Ovary (tissue), 10 donors: Measurements from ENCODE around the gene OPN1MW2. TPM values are rescaled to one million over a fixed set of nuclear protein-coding genes. Genes with fewer than 3 reads are reported as not detected.
"Not testable (repeated sequence)": the region's sequence is repeated elsewhere in the genome, so short reads cannot be mapped to it uniquely, and the experiment has no call there.

Experiments
- DNase-seq, 5 donors: peaks; one replicate each; pipeline ENCODE4 v3.0.0-alpha.2; 2019 to 2020
- H3K27ac ChIP-seq, 2 donors: fragments of 200-600 bp; one replicate each; pipeline versions ENCODE4 v1.5.1 to v1.8.0; 2019 to 2022
- H3K27me3 ChIP-seq: fragments of 200-600 bp; one replicate; pipeline ENCODE4 v1.8.0; 2022
- H3K36me3 ChIP-seq: fragments of 200-600 bp; sonication (generic); one replicate; pipeline ENCODE4 v1.5.1; 2019
- H3K4me1 ChIP-seq: one replicate; pipeline ENCODE4 v1.8.1; 2013; ENCODE audit warnings: mild to moderate bottlenecking, moderate library complexity; ENCODE audit not compliant: insufficient read depth
- H3K4me3 ChIP-seq: fragments of 200-600 bp; sonication (generic); one replicate; pipeline ENCODE4 v1.5.1; 2017
- H3K9me3 ChIP-seq, 2 donors: fragments of 200-600 bp in 1 of 2; sonication (generic) in 1 of 2; one replicate each; pipeline versions ENCODE4 v1.5.1 to v1.8.1; 2013 to 2019; ENCODE audit warnings: mild to moderate bottlenecking in 1 of 2, moderate library complexity in 1 of 2
- WGBS, 3 donors: extraction: QIAGEN DNeasy Blood & Tissue Kit in 1 of 3; methylation state at CpG; one replicate each; pipeline versions ENCODE4 v1.1.5 to v1.1.7; 2013 to 2017; 5-methylcytosine and 5-hydroxymethylcytosine counted together
- intact Hi-C, 4 donors: fragments of 100-400 bp; cut with DNase I; formaldehyde crosslinking; loops; one replicate each; pipeline versions ENCODE4 v1.11.0 to v1.15.1; 2022 to 2023
- long read RNA-seq, 3 donors: library from polyadenylated mRNA in 2 of 3; unstranded in 2 of 3; transcript quantifications; one replicate each; pipeline ENCODE4 v2.0.0 and lab custom pipeline, GENCODE V29; 2021 to 2026
- polyA plus RNA-seq, 2 donors: library from polyadenylated mRNA; stranded (reverse); fragments of 200-250 nt in 1 of 2; fragments of 350-450 nt in 1 of 2; fragmentation: Illumina TruSeq in 1 of 2; extraction: RNeasy Lipid Tissue Mini Kit (QIAGEN cat#74804) in 1 of 2; gene quantifications; one replicate each; pipeline ENCODE4 v1.2.3, GENCODE V29; 2013 to 2014
- total RNA-seq, 7 donors: library from RNA; depleted of rRNA in 2 of 7; stranded (reverse); fragments of >200 nt in 2 of 7; fragmentation: NEBNext Ultra II Directional in 3 of 7; extraction: Animal tissue kit (Norgen Biotek cat#: 25700) in 3 of 7; gene quantifications; one replicate each; pipeline versions ENCODE4 v1.1.0 to v1.2.4, GENCODE V29; 2016 to 2023
- donor health status: DM: no; HTN: no; CAD: no; lungs with moderate emphysema.
- donor health status: DM: no; HTN: no; CAD: no.
- donor health status: Bipolar disorder and iron deficiency.
- donor health status: DM: yes; HTN: yes; CAD: no.
- donor health status: DM: no; HTN: no; CAD: no.
- donor health status: DM: yes; HTN: yes; CAD: no.

OPN1MW2 gene
- not detected for total RNA-seq
- polyA plus RNA-seq: not detected
- long read RNA-seq, donor 1: 0 reads
- long read RNA-seq, donor 2: 0 reads
- long read RNA-seq, donor 3: 0 reads

- H3K27me3 ChIP-seq, H3K27ac ChIP-seq, H3K36me3 ChIP-seq, H3K4me1 ChIP-seq, H3K4me3 ChIP-seq, intact Hi-C loops, DNase-seq, H3K9me3 ChIP-seq: not testable (repeated sequence)
- WGBS, 3 donors: no CpG with 5 or more reads among the region's 16 CpGs
Observed at GRCh38 chrX:154219456-154219855, at the start of gene OPN1MW2. Gene OPN1MW2 (plus strand): TSS chrX:154219756. CDS start chrX:154219816, 60 bp downstream.

GRCh38 chrX:154172535-154172943, 47.0 kb upstream of the OPN1MW2 start:
- H3K4me3 ChIP-seq, H3K27ac ChIP-seq, H3K27me3 ChIP-seq, DNase-seq, H3K36me3 ChIP-seq, H3K9me3 ChIP-seq, intact Hi-C loops, H3K4me1 ChIP-seq: not testable (repeated sequence)
- WGBS, 3 donors: no CpG with 5 or more reads among the region's 11 CpGs

- intact Hi-C loops, H3K4me3 ChIP-seq, H3K27ac ChIP-seq, H3K27me3 ChIP-seq, H3K9me3 ChIP-seq, DNase-seq, H3K36me3 ChIP-seq, H3K4me1 ChIP-seq: not testable (repeated sequence)
- WGBS, 3 donors: no CpG with 5 or more reads among the region's 10 CpGs
Observed at GRCh38 chrX:154174356-154174755, 45.2 kb upstream of the OPN1MW2 start.

- H3K4me1 ChIP-seq, H3K9me3 ChIP-seq, H3K36me3 ChIP-seq, H3K27me3 ChIP-seq, H3K27ac ChIP-seq, intact Hi-C loops, DNase-seq, H3K4me3 ChIP-seq: not testable (repeated sequence)
- no CpG with 5 or more reads among the region's 14 CpGs for WGBS, 3 donors
Observed at GRCh38 chrX:154182296-154182695, 37.3 kb upstream of the OPN1MW2 start, which contains the start of gene OPN1MW. Gene OPN1MW (plus strand): TSS chrX:154182596. CDS start chrX:154182678, 82 bp downstream.

DNA sequence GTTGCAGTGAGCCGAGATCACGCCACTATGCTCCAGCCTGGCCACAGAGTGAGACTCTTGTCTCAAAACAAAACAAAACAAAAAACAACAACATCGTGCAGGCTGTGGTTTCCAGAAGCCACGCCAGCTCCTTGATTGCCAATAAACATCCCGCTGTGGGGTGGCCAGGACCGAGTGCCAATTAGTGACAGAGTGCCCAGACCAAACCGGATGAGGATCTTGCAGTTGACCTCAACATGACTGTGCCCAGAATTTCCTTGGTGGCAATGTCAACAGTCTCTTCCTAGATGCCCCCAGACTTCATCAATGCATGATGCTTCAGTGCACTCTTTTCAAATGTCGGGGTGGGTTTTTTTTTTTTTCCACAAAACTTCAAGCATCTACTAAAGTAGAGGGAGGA, 35.8 kb upstream of the OPN1MW2 start:
- H3K27me3 ChIP-seq, H3K4me3 ChIP-seq, intact Hi-C loops, H3K9me3 ChIP-seq, H3K36me3 ChIP-seq, H3K4me1 ChIP-seq, H3K27ac ChIP-seq, DNase-seq: not testable (repeated sequence)
- no CpG with 5 or more reads among the region's 8 CpGs for WGBS, 3 donors

DNA sequence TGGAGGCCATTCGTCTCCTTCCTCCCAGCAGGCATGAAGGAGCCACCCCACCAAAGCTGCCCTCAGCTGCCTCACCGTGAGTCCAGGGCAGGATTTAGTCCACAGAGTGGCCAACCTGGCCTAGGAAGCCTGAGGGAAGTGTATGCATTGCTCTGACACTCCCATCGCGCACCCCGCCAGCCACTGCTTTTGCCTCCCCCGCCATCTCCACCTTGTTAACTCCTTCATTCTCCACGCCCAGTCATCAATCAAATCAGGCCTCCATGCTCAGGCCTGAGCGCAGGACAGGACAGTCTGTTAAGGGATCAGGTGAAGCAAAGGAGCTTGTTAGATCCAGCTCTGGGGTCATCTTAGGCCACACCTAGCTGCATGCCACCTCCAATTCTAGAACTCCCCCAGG, 26.7 kb upstream of the OPN1MW2 start:
- intact Hi-C loops, H3K27ac ChIP-seq, H3K4me3 ChIP-seq, DNase-seq, H3K9me3 ChIP-seq, H3K27me3 ChIP-seq, H3K36me3 ChIP-seq, H3K4me1 ChIP-seq: not testable (repeated sequence)
- WGBS, 3 donors: no CpG with 5 or more reads among the region's 8 CpGs

- H3K36me3 ChIP-seq, H3K27me3 ChIP-seq, H3K9me3 ChIP-seq, DNase-seq, H3K27ac ChIP-seq, H3K4me1 ChIP-seq, intact Hi-C loops, H3K4me3 ChIP-seq: not testable (repeated sequence)
- WGBS, 3 donors: no CpG with 5 or more reads among the region's 2 CpGs
Observed at GRCh38 chrX:154194316-154194715, 25.2 kb upstream of the OPN1MW2 start.

- H3K27me3 ChIP-seq, intact Hi-C loops, H3K27ac ChIP-seq, H3K36me3 ChIP-seq, DNase-seq, H3K4me3 ChIP-seq, H3K9me3 ChIP-seq, H3K4me1 ChIP-seq: not testable (repeated sequence)
- WGBS, 3 donors: no CpG with 5 or more reads among the region's 15 CpGs
Observed at GRCh38 chrX:154196466-154196865, 23.1 kb upstream of the OPN1MW2 start.

DNA sequence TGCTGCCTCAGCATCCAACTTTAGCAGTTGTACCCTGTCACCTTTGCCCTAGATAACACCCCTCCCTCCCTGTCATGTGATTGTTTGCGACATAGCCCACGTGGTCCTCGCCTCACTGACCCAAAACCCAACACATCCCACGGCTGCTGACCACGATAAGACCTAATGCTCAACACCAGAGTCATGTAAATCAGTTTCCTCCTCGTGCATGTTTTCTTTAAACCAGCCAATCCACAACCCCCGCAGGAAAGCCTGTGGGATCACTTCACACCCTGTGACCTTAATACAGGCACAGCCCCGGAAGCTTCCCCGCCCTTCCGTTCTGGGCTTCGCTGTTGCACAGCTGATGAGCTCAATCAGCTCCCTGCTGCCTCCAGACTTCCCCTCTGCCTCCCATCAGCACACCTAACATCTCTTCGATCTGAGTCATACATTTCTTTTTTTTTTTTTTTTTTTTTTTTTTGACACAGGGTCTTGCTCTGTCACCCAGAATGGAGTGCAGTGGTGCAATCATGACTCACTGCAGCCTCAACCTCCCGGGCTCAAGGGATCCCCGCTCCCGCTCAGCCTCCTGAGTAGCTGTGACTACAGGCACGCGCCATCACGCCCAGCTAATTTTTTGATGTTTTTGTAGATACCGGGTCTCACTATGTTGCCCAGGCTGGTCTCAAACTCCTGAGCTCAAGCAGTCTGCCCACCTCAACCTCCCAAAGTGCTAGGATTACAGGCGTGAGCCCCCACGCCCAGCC, 9.7 kb upstream of the OPN1MW2 start:
- WGBS, 3 donors: no CpG with 5 or more reads among the region's 21 CpGs
- H3K4me1 ChIP-seq, H3K36me3 ChIP-seq, intact Hi-C loops, H3K9me3 ChIP-seq, DNase-seq, H3K27ac ChIP-seq, H3K27me3 ChIP-seq, H3K4me3 ChIP-seq: not testable (repeated sequence)

DNA sequence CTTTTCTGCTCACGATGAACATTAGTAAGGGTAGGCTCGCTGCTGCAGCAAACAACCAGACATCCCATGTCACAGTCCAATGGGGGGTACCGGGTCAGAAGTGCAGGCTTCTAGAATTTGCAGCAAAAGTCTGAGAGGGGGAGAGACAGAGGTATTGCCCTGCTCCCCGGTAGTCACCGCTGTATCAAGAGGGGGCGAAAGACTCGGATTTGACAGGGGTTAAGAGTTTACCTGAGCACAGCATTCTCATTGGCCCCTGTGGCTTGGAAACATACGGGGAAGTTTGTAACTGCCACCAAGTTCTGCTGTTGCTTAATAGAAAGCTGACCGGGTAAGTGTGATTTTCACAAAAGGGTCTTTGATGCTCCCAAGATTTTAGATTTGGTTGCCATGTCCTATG, 8.5 kb upstream of the OPN1MW2 start:
- peak in 2 of 5 donors; percentile 0 to 4 for DNase-seq
- H3K9me3 ChIP-seq, H3K27ac ChIP-seq, H3K4me1 ChIP-seq, H3K27me3 ChIP-seq, H3K4me3 ChIP-seq, intact Hi-C loops, H3K36me3 ChIP-seq: not testable (repeated sequence)
- 82 to 89% (median 85%) methylated on average over 5 to 7 of the region's 9 CpGs for WGBS, 3 donors

- intact Hi-C loops, H3K9me3 ChIP-seq, H3K4me1 ChIP-seq, H3K27ac ChIP-seq, H3K27me3 ChIP-seq, H3K4me3 ChIP-seq, DNase-seq, H3K36me3 ChIP-seq: not testable (repeated sequence)
- no CpG with 5 or more reads among the region's 10 CpGs for WGBS, 3 donors
Observed at GRCh38 chrX:154211499-154211898, 8.1 kb upstream of the OPN1MW2 start.

DNA sequence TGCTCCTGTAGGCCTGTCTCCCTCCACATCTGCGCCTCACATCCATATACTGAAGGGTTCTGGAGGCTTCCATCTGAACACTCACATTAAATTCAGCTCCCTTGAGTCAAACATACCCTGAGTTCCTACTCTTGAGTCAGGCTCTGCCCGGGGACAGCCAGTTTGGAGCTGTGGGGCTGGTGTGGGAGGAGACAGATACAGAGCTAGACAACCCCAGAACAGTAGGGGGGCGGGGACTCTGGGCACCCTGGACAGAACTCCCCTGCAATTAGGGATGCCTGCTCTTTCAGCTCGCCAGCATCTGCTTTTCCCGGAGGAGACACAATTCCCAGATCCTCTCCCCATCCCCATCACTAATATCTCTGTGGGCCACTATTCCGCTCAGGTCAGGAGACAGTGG, 5.7 kb downstream of the OPN1MW2 start:
- H3K4me3 ChIP-seq, H3K9me3 ChIP-seq, H3K4me1 ChIP-seq, H3K27ac ChIP-seq, intact Hi-C loops, DNase-seq, H3K36me3 ChIP-seq, H3K27me3 ChIP-seq: not testable (repeated sequence)
- no CpG with 5 or more reads among the region's 6 CpGs for WGBS, 3 donors
